Esophagus squamous epithelium (tissue), 5 donors: ENCODE results near the gene ALCAM. TPM values are rescaled to one million over a fixed set of nuclear protein-coding genes. Genes with fewer than 3 reads are reported as not detected.

Experiments used
- DNase-seq: peaks from one replicate; lab custom pipeline; 2025; lab: John Stamatoyannopoulos, UW
- H3K27ac ChIP-seq, 4 donors: fragments of 200-600 bp; sonication (generic); one replicate each; pipeline ENCODE4 v1.5.1; 2016 to 2019; ENCODE audit warnings: mild to moderate bottlenecking in 1 of 4
- H3K27me3 ChIP-seq, 4 donors: fragments of 200-600 bp; sonication (generic); 1 replicate in 3 of 4; 2 replicates in 1 of 4; pipeline versions ENCODE4 v1.5.1 to v1.6.0; 2017 to 2021; ENCODE audit warnings: antibody characterized with exemption in 1 of 4
- H3K36me3 ChIP-seq, 3 donors: fragments of 200-600 bp; sonication (generic); one replicate each; pipeline ENCODE4 v1.5.1; 2016 to 2019
- H3K4me1 ChIP-seq, 3 donors: fragments of 200-600 bp; sonication (generic); one replicate each; pipeline ENCODE4 v1.5.1; 2017 to 2019
- H3K4me3 ChIP-seq, 4 donors: fragments of 200-600 bp; sonication (generic); 1 replicate in 3 of 4; 2 replicates in 1 of 4; pipeline ENCODE4 v1.5.1; 2016 to 2019; ENCODE audit warnings: mild to moderate bottlenecking in 2 of 4, moderate library complexity in 1 of 4
- H3K9me3 ChIP-seq, 3 donors: fragments of 200-600 bp; sonication (generic); one replicate each; pipeline ENCODE4 v1.5.1; 2016 to 2019
- CTCF ChIP-seq, 6 experiments: fragments of 450-650 bp in 4 of 6; fragments of 200-600 bp in 2 of 6; sonication (generic) in 2 of 6; IDR thresholded peaks; one replicate each; pipeline ENCODE4 v1.5.1; 2016 to 2019; ENCODE audit warnings: antibody characterized with exemption in 6 of 6, mild to moderate bottlenecking in 4 of 6, moderate library complexity in 4 of 6
- POLR2A ChIP-seq, 4 donors: fragments of 450-650 bp; IDR thresholded peaks; one replicate each; pipeline ENCODE4 v1.6.1; 2017; ENCODE audit warnings: antibody characterized with exemption in 4 of 4, mild to moderate bottlenecking in 4 of 4, moderate library complexity in 3 of 4
- WGBS, 2 donors: methylation state at CpG; one replicate each; pipeline ENCODE4 v1.1.5; 2018; 5-methylcytosine and 5-hydroxymethylcytosine counted together
- intact Hi-C: fragments of 100-400 bp; cut with DNase I; formaldehyde crosslinking; loops from one replicate; pipeline ENCODE4 v1.15.0; 2022
- total RNA-seq, 4 donors: library from RNA; depleted of rRNA; stranded (reverse); fragments of >200 nt; gene quantifications; one replicate each; pipeline ENCODE4 v1.1.0, GENCODE V29; 2016
- donor health status: DM: yes; HTN: yes; CAD: no.

The ALCAM gene
- total RNA-seq, 4 donors from 2014 or later: 4.6 to 18.9 (median 8.0) TPM

GRCh38 chr3:105343991-105344390 is 22.7 kb upstream of the ALCAM start:
- H3K27me3 ChIP-seq: no peaks in the 10 kb centered on the region
- H3K4me1 ChIP-seq: no peaks in the 10 kb centered on the region
- H3K9me3 ChIP-seq: no peaks in the 10 kb centered on the region
- DNase-seq: no peak
- no peaks in the 10 kb centered on the region for H3K36me3 ChIP-seq
- H3K27ac ChIP-seq: no peak overlapping the region
- TF ChIP-seq POLR2A (IDR thresholded peaks at IDR 0.05) (no peak), CTCF (IDR thresholded peaks at IDR 0.05) (no peak)
- no peak overlapping the region for H3K4me3 ChIP-seq
- 77 to 89% methylated on average over 5 of the region's 5 CpGs for WGBS, 2 donors
- intact Hi-C loops: no loop called here

GRCh38 chr3:105345156-105345555 is 21.6 kb upstream of the ALCAM start:
- no peaks in the 10 kb centered on the region for H3K27me3 ChIP-seq
- no peaks in the 10 kb centered on the region for H3K9me3 ChIP-seq
- WGBS, 2 donors: 94% methylated on average over 5 of the region's 5 CpGs
- no peak for TF ChIP-seq CTCF (IDR thresholded peaks at IDR 0.05)
- TF ChIP-seq POLR2A (IDR thresholded peaks at IDR 0.05): no peak
- no peak overlapping the region for H3K4me3 ChIP-seq
- H3K27ac ChIP-seq: no peak overlapping the region
- no peaks in the 10 kb centered on the region for H3K4me1 ChIP-seq
- DNase-seq: no peak
- H3K36me3 ChIP-seq: no peaks in the 10 kb centered on the region
- intact Hi-C loops: no loop called here

DNA sequence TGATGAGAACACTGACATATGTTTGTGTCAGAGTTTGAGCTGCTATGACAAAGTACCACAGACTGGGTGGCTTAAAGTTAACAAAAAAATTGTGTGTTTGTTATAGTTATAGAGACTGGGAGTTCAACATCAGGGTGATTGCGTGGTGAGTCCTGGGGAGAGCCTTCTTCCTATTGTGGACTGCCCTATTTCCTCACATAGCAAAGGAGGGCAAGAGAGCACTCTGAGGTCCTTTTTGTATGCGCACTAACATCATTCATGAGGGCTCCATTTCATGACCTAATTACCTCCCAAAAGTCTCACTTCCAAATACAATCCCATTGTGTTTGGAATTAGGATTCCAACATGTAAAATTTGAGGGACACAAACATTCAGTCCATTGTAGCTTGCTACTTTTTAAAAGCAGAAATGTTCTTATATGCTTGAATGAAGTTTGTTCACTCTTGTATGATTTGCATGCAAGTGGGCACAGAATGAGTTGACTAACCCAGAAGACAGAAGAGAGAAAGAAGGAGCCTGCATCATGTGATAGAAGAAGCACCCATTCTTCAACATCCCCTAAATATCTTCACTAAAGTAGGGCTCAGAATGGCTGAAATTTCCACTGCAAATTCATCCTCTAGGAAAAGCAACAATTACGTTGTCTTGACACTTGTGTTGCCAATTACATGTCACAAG is 18.9 kb upstream of the ALCAM start:
- H3K4me3 ChIP-seq: no peak overlapping the region
- H3K27ac ChIP-seq: no peak overlapping the region
- H3K27me3 ChIP-seq: peaks cover 0 to 4% (median 0%) of the 10 kb centered on the region in 4 donors
- TF ChIP-seq CTCF (IDR thresholded peaks at IDR 0.05) (no peak), POLR2A (IDR thresholded peaks at IDR 0.05) (no peak)
- WGBS, 2 donors: 77 to 87% methylated on average over 3 of the region's 3 CpGs
- H3K36me3 ChIP-seq: no peaks in the 10 kb centered on the region
- no peaks in the 10 kb centered on the region for H3K9me3 ChIP-seq
- no peak for DNase-seq
- intact Hi-C loops: no loop called here
- H3K4me1 ChIP-seq: no peaks in the 10 kb centered on the region

DNA sequence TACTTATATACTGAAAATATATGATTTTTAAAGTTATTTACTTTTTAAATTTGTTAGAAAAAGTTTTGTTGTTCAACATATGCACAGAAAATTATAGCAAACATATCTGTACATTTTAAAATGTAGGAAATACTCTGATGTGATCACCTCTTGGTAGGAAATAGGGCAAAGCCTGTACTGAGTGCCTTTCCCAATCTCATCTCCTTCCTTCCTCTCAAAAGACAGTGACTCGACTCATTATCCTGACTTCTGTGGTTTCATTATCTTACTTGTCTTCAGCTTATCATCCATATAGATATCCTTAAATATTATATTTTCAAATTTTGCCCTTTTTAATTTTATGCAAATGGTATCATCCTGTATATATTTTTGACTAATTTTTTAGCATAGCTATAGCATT is 18.4 kb upstream of the ALCAM start:
- TF ChIP-seq POLR2A (IDR thresholded peaks at IDR 0.05) (no peak), CTCF (IDR thresholded peaks at IDR 0.05) (no peak)
- intact Hi-C loops: no loop called here

GRCh38 chr3:105349684-105350387 is 16.9 kb upstream of the ALCAM start:
- Histone ChIP-seq H3K27ac (no peak overlapping the region), H3K4me1 (no peaks in the 10 kb centered on the region), H3K4me3 (no peak overlapping the region), H3K36me3 (no peaks in the 10 kb centered on the region), H3K9me3 (no peaks in the 10 kb centered on the region), H3K27me3 (peaks cover 0 to 17% (median 0%) of the 10 kb centered on the region in 4 donors)
- WGBS, 2 donors: 55 to 64% methylated on average over 2 of the region's 2 CpGs
- intact Hi-C loops: no loop called here
- TF ChIP-seq POLR2A (IDR thresholded peaks at IDR 0.05) (no peak), CTCF (IDR thresholded peaks at IDR 0.05) (no peak)
- no peak for DNase-seq

More for the DNA sequence above, 18.4 kb upstream of the ALCAM start:
- DNase-seq: no peak
- WGBS, 2 donors: 48 to 63% methylated on average over 1 of the region's 1 CpG
- Histone ChIP-seq H3K9me3 (no peaks in the 10 kb centered on the region), H3K4me1 (no peaks in the 10 kb centered on the region), H3K27ac (no peak overlapping the region), H3K27me3 (peaks cover 0 to 4% (median 0%) of the 10 kb centered on the region in 4 donors), H3K36me3 (no peaks in the 10 kb centered on the region), H3K4me3 (no peak overlapping the region)
